SW 1271 (cell line): ENCODE results near the gene COL12A1.
A peak's percentile ranks its signal among the peaks of the same experiment; 100 is the strongest.

Source experiments
- DNase-seq, 2 experiments: peaks; one replicate each; lab custom pipeline; 2025; lab: John Stamatoyannopoulos, UW

COL12A1 gene

GRCh38 chr6:75205776-75206575, at the start of gene COL12A1:
Gene COL12A1, minus strand, starts transcription at chr6:75206053. Its CDS starts 3,261 bp downstream, at chr6:75202792.
- peak; percentile 42 to 80 for DNase-seq

GRCh38 chr6:75250552-75250951, 44.7 kb upstream of the COL12A1 start:
- DNase-seq = no peak

DNA sequence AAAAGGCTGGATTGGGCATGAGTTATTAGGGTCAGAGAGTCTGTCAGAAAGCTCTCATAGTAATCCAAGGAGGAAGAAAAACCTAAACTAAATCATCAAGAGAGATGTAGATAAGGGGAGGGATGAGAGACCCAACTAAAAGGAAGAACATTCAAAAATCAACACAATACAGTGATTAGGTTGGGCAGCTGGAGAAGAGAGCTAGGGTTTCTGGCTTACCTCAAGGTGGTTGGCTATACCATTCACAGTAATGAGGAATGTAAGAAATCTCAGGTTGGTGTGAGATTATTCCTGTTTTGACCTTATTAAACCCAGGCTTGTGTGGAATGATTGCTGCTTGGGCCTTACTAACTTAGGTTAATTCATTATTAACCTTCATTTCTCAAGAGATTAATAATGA, 44.0 kb upstream of the COL12A1 start:
- no peak for DNase-seq

DNA sequence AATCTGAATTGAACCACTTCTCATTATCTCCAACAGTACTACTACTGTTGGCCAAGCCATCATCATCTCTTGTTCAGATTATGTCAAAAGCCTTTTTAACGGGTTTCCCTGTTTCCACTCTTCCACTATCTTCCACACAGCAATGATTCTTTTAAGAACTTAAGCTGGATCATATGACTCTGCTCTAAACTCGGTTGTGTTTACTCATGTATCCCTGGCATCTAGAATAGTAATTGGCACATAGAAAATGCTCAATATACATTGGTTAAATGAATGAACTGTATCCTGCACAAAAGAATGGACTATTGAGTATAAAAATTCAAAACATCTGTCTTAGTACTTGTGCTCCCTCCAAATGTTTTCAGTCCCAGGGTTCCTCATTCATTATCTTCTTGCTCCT, 40.5 kb upstream of the COL12A1 start:
- DNase-seq = no peak

DNA sequence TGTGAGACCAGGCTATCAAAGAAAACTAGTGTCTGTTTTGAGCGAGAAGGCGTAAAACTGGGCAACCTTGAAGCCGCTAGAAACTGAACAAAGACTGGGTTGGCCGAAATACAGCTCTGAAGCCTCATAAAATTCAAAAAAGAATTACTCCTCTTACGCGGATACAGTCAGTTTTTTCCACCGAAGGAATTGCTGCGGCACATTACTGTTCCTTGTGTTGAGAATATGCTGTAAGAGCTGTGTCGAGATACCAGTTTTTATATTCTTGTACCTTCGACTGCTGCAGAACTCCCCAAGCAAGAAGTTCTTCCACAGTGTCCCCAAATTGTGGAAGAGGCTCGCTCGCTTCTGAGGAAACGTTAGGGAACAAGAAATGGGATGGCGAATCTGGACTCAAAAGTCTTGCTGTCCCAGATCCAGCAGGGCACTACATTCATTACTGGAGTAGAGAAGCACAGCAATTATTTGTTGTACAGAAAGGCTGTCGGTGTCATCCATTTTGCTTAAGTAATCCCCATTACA, 38.3 kb upstream of the COL12A1 start:
- no peak for DNase-seq

- DNase-seq = peak; percentile 91 to 99
Observed at GRCh38 chr6:75243333-75244062, 37.6 kb upstream of the COL12A1 start, which contains the start of gene COX7A2. Gene COX7A2, minus strand, starts transcription at chr6:75243801. Its CDS starts 67 bp downstream, at chr6:75243734.

DNA sequence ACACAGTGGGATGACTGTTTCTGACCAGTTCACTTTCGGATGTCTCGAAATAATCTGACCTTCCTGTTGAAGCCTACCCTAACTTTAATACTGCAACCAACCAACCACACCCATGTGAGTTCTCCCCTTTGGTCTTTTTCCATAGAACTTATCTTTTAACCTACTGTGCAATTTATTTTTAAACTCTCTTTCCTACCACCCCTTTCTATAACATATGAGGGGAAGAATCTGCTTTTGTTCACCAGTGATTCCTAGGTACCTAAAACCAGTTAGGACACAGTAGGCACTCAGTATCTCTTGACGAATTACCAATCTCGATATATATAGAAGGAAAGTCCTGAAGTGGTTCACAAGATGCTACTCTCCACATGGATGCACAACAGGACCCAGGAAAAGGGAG, 30.8 kb upstream of the COL12A1 start:
- DNase-seq = no peak

- DNase-seq = no peak
Observed at GRCh38 chr6:75235271-75235670, 29.4 kb upstream of the COL12A1 start.

DNA sequence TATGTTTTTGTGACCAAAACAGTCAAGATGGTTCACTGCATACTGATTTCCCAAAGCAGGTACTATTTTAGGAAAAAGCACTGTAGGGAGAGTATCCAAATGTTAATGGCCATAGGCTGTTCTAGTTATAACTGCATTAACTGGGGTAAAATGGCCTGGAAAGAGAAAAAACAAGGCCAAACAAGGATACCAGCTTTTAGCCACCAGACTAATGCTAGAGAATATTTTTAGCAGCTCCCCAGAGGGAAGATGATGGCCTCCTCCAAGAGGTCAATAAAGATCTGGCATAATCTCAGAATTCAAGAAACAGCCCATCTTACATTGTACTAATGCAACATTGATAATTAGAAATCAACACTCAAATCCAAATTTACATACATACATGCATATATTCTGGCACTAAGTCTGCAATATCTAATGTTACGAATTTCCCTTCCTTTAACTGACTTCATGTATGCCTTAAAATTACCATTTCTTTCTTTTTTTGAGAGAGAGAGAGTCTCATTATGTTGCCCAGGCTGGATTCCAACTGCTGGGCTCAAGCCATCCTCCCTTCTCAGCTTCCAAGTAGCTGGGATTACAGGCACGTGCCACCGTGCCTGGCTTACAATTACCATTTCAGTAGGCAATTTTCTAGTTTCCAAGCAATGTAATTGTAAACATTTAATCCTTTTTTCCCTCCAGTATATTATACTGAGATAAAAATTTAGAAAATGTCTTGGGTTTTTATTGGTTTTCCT, 28.4 kb upstream of the COL12A1 start:
- DNase-seq = no peak

- DNase-seq = no peak
Observed at GRCh38 chr6:75233092-75233615, 27.3 kb upstream of the COL12A1 start.

GRCh38 chr6:75230484-75231325, 24.9 kb upstream of the COL12A1 start:
- peak in 1 of 2 experiments; percentile 60 for DNase-seq

- DNase-seq = no peak
Observed at GRCh38 chr6:75224303-75224926, 18.6 kb upstream of the COL12A1 start.

GRCh38 chr6:75223428-75223827, 17.6 kb upstream of the COL12A1 start:
- DNase-seq = no peak

GRCh38 chr6:75222261-75222660, 16.4 kb upstream of the COL12A1 start:
- DNase-seq = no peak

DNA sequence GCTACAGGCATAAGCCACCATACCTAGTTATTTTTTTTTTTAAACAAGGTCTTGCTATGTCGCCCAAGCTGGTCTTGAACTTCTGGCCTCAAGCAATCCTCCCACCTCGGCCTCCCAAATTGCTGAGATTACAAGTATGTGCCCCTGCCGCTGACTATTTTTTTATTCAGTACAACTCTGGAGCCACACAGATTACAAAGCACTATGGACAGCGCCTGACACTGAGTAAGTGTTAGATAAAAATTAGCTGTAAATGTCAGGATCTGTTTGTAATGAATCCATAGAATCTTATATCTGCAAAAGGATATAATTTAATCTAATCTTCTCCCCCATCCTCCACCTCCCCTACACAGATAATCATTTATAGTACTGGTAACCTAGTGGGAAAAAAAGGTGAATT, 15.3 kb upstream of the COL12A1 start:
- DNase-seq = no peak

DNA sequence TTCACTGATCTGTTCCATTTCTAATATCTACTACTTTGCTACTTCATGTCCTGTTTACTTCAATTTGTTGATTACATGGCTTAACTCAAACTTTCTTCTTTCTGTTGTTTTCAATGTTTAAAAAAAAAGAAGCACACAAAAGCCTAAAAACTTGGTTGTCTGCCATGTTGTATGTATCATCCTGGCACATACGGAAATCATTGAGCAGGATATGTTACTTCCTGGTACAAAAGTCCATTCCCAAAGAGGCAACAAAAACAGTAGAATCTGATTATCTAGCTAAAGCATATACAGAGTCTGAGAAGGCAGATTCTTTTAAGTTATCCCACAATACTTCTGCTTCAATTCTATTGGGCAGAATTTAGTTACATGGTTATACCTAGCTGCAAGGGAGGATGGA, 14.5 kb upstream of the COL12A1 start:
- no peak for DNase-seq

DNA sequence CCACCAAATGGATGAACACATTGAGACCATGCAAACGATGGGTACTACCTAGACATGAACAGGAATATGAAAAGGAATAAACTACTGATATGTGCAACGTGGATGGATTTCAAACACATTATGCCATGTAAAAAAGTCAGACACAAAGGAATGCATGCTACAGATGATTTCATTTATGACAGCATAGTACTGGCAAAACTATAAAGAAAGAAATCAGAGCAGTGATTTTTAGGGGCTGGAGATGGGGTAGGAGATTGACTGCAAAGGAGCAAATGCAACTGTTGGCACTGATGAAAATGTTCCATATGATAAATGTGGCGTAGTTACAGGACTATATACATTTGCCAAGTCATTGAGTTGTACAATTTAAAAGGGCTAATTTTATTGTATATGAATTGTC, 13.4 kb upstream of the COL12A1 start:
- DNase-seq = no peak

- DNase-seq = no peak
Observed at GRCh38 chr6:75217193-75217592, 11.3 kb upstream of the COL12A1 start.

- no peak for DNase-seq
Observed at GRCh38 chr6:75215291-75215690, 9.4 kb upstream of the COL12A1 start.

DNA sequence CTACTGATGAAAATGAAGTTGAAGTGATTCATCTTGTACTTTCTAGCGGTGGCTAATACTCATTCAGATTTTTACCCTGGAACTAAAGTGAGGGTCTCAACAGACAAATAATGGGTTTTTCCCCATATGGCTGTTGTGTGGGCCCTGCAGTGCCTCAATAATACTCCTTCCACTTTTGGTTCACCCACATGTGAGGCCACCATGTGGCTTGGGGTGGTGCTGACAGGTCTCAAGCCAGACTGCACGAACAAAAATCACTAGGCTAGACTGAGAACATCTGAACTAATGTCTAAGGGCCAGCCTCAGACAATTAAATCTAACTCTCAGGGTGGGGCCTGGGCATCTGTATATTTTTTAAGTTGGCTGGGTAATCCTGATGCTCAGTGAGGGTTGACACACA, 7.9 kb upstream of the COL12A1 start:
- DNase-seq = no peak

GRCh38 chr6:75213112-75213511, 7.3 kb upstream of the COL12A1 start:
- DNase-seq = no peak
